ENCODE data around the gene TIAM1. TPM values are rescaled to one million over a fixed set of nuclear protein-coding genes. Genes with fewer than 3 reads are reported as not detected.

Gene TIAM1
- total and polyA plus RNA-seq, 8 donors, result 1.1 to 19.8 (median 3.3) TPM

GRCh38 chr21:31235671-31236450, 108.2 kb downstream of the TIAM1 start:
- H3K36me3 ChIP-seq, result peaks cover 0 to 7% (median 0%) of the 10 kb centered on the region in 4 donors
- H3K4me3 ChIP-seq, result no peak overlapping the region
- peaks cover 0 to 14% (median 8%) of the 10 kb centered on the region in 4 donors for H3K9me3 ChIP-seq
- H3K27me3 ChIP-seq, result no peaks in the 10 kb centered on the region
- no peak overlapping the region for H3K27ac ChIP-seq
- 51 to 69% (median 56%) methylated on average over 6 of the region's 6 CpGs for WGBS, 5 donors
- intact Hi-C loops (cut with DNase I; ENCODE audit: low total_unique reads), result no loop called here
- H3K4me1 ChIP-seq, result no peaks in the 10 kb centered on the region
- DNase-seq, result no peak
- TF ChIP-seq POLR2A (IDR thresholded peaks at IDR 0.05) (no peak), EP300 (IDR thresholded peaks at IDR 0.05) (no peak), POLR2AphosphoS5 (IDR thresholded peaks at IDR 0.05) (no peak), CTCF (IDR thresholded peaks at IDR 0.05) (no peak)

- no peak for DNase-seq
- no peak overlapping the region for H3K27ac ChIP-seq
- no peaks in the 10 kb centered on the region for H3K36me3 ChIP-seq
- no peak for TF ChIP-seq POLR2AphosphoS5 (IDR thresholded peaks at IDR 0.05)
- TF ChIP-seq POLR2A (IDR thresholded peaks at IDR 0.05), result no peak
- TF ChIP-seq EP300 (IDR thresholded peaks at IDR 0.05), result no peak
- TF ChIP-seq CTCF (IDR thresholded peaks at IDR 0.05), result no peak
- WGBS, 5 donors, result 89 to 95% (median 92%) methylated on average over 2 of the region's 2 CpGs
- no peaks in the 10 kb centered on the region for H3K4me1 ChIP-seq
- H3K9me3 ChIP-seq, result peaks cover 0 to 7% (median 0%) of the 10 kb centered on the region in 4 donors
- no peak overlapping the region for H3K4me3 ChIP-seq
- intact Hi-C loops (cut with DNase I; ENCODE audit: low total_unique reads), result no loop called here
- no peaks in the 10 kb centered on the region for H3K27me3 ChIP-seq
Observed at GRCh38 chr21:31234936-31235335, 109.1 kb downstream of the TIAM1 start.

- Histone ChIP-seq H3K27me3 (no peaks in the 10 kb centered on the region), H3K27ac (no peak overlapping the region), H3K4me3 (no peak overlapping the region), H3K9me3 (peaks cover 0 to 7% (median 0%) of the 10 kb centered on the region in 4 donors), H3K36me3 (no peaks in the 10 kb centered on the region), H3K4me1 (no peaks in the 10 kb centered on the region)
- TF ChIP-seq CTCF (IDR thresholded peaks at IDR 0.05) (no peak), EP300 (IDR thresholded peaks at IDR 0.05) (no peak), POLR2AphosphoS5 (IDR thresholded peaks at IDR 0.05) (no peak), POLR2A (IDR thresholded peaks at IDR 0.05) (no peak)
- intact Hi-C loops (cut with DNase I; ENCODE audit: low total_unique reads), result no loop called here
- 90 to 94% (median 92%) methylated on average over 9 of the region's 9 CpGs for WGBS, 5 donors
- DNase-seq, result no peak
Observed at GRCh38 chr21:31233711-31234110, 110.3 kb downstream of the TIAM1 start.

GRCh38 chr21:31232344-31232743, 111.7 kb downstream of the TIAM1 start:
- Histone ChIP-seq H3K9me3 (peaks cover 0 to 7% (median 0%) of the 10 kb centered on the region in 4 donors), H3K27me3 (no peaks in the 10 kb centered on the region), H3K27ac (no peak overlapping the region), H3K4me1 (no peaks in the 10 kb centered on the region), H3K36me3 (no peaks in the 10 kb centered on the region), H3K4me3 (no peak overlapping the region)
- WGBS, 5 donors, result 89 to 96% (median 94%) methylated on average over 3 of the region's 3 CpGs
- no peak for DNase-seq
- TF ChIP-seq CTCF (IDR thresholded peaks at IDR 0.05) (no peak), POLR2A (IDR thresholded peaks at IDR 0.05) (no peak), EP300 (IDR thresholded peaks at IDR 0.05) (no peak), POLR2AphosphoS5 (IDR thresholded peaks at IDR 0.05) (no peak)
- intact Hi-C loops (cut with DNase I; ENCODE audit: low total_unique reads), result no loop called here

All from stomach (tissue), 9 donors.